ENCODE data around the gene PROB1.

The PROB1 gene

GRCh38 chr5:139341689-139342422, 53.0 kb downstream of the PROB1 start, which contains the start of gene PAIP2:
Gene PAIP2, plus strand, starts transcription at chr5:139341854. Its CDS starts 21,931 bp downstream, at chr5:139363785.
- Histone ChIP-seq H3K4me1 (ENCODE audit: insufficient read depth, low read length) (peaks cover 24% of the 10 kb centered on the region), H3K9ac (ENCODE audit: low read length) (peak within 1 kb of the TSS; percentile 90), H3K4me3 (ENCODE audit: low read depth in 1 of 2, low read length in 2 of 2) (peak within 1 kb of the TSS; percentile 45 to 95), H3K36me3 (ENCODE audit: insufficient read depth, low read length) (no peaks in the 10 kb centered on the region), H3K9me3 (ENCODE audit: low read length) (no peaks in the 10 kb centered on the region), H3K27ac (ENCODE audit: low read depth, low read length) (peak within 1 kb of the TSS; percentile 98), H3K27me3 (ENCODE audit: control insufficient read depth in 1 of 2, insufficient read depth in 2 of 2, low read length in 2 of 2) (no peaks in the 10 kb centered on the region)

GRCh38 chr5:139341187-139341688, 53.7 kb downstream of the PROB1 start:
- H3K4me3 ChIP-seq (ENCODE audit: low read depth in 1 of 2, low read length in 2 of 2) = peak overlapping the region; percentile 45 to 95
- peaks cover 24% of the 10 kb centered on the region for H3K4me1 ChIP-seq (ENCODE audit: insufficient read depth, low read length)
- peak overlapping the region; percentile 39 for H3K9ac ChIP-seq (ENCODE audit: low read length)
- no peaks in the 10 kb centered on the region for H3K9me3 ChIP-seq (ENCODE audit: low read length)
- H3K27ac ChIP-seq (ENCODE audit: low read depth, low read length) = peak overlapping the region; percentile 16
- H3K27me3 ChIP-seq (ENCODE audit: control insufficient read depth in 1 of 2, insufficient read depth in 2 of 2, low read length in 2 of 2) = no peaks in the 10 kb centered on the region
- H3K36me3 ChIP-seq (ENCODE audit: insufficient read depth, low read length) = no peaks in the 10 kb centered on the region
